HG02610 (cell line): ENCODE results near the gene ETDB.
"Not testable (repeated sequence)": the region's sequence is repeated elsewhere in the genome, so short reads cannot be mapped to it uniquely, and the experiment has no call there.

ENCODE experiments used
- ATAC-seq: cut with Tn5 transposase; IDR thresholded peaks from one replicate; pipeline ENCODE4 v1.9.1; 2021; ENCODE audit warnings: mild to moderate bottlenecking, moderate library complexity; ENCODE audit not compliant: unreplicated experiment

ETDB gene

DNA sequence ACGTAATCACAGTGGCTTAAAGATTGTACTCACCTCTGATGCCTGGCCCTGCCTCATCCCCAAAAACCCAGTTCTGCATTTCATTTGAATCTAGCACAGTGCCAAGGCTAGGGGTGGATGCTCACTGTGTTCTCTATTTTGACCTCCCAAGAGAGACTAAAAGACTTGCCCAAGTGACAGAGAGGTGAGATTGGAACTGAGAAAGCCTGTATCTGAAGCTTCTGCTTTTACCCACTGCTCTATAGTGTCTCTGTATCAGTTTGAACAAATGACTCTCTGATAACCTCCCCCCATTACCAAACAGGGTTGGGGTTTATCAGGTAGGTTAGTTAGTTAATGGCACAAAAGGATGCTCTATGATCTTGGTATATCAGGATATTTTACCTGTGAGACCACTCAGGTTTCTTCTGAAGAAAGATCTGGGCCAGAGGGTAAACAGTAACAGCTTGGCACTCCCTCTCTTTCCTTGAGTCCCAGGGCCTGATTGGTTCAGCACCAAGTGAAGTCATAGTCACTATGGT lies at the start of gene ETDB:
TSS of gene ETDB (minus strand) at position 471 of the 521 bp plus-strand sequence. CDS start 1,265 bp downstream, outside the sequence.
- ATAC-seq: not testable (repeated sequence)

DNA sequence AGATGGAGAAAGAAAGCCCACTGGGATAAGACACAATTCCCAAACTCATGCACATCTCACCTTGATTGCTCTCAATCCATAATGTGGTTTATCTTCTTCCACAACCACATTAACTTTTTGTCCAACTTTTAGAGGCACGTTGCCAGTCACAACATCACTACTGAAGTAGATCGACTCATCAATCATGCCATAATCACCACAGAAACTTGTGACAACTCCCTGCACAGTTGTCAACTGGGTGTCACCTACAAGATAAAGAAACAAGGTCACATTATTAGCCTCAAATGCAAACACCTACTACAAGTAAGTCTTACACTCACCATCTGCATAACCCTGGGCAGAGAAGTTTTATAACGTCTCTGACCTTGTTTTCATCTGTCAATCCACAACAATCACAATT lies 49.2 kb upstream of the ETDB start:
- ATAC-seq: not testable (repeated sequence)

DNA sequence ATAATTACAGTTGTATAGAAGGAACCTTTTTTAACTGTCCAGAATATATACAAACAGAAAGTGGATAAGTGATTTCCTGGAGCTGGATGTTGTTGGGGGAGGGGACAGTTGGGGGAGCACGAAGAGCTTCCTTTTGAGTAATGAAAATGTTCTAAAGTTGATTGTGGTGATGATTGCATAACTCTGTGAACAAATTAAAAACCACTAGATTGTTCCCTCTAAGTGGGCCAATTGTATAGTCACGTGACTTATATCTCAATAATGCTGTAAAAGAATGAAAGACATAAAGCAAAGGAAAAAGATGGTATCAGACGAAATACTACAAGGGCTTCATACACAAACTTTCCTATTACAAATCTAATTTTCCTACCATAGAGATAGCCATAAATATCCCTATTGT lies 48.2 kb upstream of the ETDB start:
- no peak for ATAC-seq

DNA sequence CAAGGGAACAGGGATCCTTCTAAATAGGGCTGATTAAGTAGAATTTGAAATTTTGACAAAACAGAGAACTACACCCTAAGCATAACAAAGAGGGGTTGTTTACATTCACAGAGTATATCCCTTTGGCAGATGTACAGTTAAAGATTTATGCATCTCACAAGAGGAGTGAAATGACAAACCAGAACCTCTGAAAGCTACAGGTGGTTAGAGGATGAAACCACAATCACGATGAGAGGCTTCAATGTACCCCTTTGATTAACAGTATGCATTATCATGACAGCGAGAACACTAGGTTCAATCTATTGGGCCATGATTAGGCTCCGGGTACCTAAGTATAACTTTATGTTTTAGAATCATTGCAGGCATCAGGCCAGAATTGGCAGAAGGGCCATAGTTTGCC lies 34.4 kb upstream of the ETDB start:
- not testable (repeated sequence) for ATAC-seq

DNA sequence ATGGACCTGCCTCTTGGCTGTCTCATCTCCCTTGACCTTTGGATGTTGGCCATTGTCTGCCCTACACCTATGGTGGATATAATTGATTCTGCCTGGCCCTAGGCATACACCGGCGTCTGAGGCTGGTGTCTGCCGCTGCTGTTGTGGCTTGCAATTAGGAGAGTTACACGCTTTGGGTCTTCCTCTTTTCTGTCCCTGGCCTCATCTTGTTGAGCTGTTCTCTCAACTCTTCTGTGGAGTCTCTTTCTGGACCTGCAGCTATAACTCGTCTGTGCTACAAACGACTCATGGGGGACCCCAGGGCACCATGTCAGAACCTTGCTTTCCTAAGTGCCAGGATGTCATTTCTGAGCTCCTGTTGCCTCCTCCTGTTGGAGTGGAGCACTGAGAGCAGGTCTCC lies 5.8 kb upstream of the ETDB start:
- ATAC-seq: not testable (repeated sequence)

DNA sequence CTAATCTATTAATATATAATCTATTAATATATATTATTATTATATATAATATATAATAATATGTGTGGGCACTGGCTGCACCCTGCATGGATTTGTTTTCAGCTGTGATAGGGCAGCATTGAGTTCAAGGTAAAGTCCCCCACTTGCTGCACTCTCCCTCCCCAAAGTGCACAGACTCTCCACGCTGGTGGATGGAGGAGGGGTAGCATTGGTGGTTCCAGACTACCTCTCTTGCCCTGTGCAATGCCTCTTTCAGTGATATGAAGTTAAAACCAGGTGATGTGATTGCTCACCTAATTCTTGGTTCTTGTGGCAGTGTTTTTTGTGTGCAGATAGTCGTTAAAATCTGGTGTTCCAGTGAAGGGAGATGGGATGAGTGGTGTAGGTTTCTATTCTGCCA lies 4.3 kb downstream of the ETDB start:
- ATAC-seq: not testable (repeated sequence)

DNA sequence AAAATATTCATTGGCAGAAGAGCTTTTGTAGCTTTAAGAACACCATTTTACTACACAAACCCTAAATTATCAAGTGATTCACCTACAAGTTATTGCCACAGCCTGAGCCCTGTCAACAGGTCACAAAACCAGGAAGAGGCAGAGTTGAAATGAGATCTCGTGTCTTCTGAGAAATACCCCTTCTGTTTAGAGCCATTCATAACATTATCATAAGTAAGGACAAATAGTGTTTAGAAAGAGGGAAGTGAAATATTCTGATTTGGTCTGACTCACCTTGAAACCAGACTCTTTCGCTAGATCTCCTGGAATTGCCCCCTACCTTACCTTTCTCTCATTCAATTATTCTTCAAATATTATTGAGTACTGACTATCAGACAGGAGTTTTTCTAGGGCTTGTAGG lies 5.9 kb downstream of the ETDB start:
- peak; percentile 99 for ATAC-seq

DNA sequence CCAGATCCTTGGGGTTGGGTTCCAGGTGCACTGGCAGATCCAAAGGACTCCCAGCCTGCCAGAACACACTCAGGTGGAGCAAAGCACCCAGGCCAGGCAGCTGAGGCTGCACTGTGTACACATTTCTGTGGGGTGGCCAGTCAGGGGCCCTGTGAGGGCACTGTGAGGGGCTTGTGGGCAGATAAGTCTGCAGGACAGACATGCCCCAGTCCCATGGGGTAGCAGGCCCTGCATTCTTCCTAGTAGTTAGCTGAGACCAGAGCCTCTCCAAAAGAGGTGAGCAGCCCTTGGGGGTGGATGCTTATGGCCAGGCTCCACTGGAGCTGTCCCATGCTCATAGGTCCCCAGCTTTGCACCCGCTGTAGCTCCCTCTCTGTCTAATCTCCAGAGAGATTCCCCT lies 7.6 kb downstream of the ETDB start:
- no peak for ATAC-seq

DNA sequence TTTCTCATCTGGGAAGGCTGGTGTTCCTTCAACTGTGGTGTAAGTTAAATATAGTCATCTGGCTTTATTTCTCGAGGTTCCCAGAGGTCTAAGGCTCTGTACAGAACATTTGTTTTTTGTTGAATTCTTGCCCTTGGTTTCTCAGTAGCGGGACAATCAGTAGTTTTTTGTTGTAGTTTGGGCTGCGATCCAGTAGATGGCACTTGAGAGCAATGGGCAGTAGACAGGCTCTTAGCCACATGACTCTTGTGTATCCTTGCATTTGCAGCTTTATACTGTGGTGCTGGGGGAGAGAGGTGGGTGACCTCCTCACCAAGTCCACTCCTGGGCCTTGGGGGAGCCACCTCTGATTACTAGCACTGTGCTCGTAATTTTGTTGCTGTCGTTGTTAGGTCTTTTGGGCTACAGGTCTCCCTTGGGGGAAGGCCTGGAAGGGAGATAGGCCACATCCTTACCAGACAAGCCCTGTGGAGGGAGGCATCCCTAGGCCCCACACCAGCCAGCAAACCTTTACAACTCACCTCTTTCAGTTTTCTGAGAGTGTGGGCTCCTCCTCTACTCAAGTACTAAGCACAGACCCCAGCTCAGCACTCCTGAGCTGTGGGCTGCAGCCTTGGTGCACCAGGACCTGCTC lies 8.1 kb downstream of the ETDB start:
- no peak for ATAC-seq

DNA sequence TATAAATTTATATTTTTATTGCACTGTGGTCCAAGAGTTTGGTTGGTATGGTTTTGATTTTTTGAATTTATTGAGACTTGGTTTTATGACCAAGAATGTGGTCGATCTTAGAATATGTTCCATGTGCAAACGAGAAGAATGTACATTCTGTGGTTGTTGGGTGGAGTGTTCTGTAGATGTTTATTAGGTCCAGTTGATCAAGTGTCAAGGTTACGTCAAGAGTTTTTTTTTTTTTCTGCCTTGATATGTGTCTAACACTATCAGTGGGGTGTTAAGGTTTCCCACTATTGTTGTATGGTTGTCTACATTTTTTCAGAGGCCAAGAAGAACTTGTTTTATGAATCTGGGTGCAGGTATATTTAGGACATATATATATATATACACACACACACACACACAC lies 10.8 kb downstream of the ETDB start:
- no peak for ATAC-seq

DNA sequence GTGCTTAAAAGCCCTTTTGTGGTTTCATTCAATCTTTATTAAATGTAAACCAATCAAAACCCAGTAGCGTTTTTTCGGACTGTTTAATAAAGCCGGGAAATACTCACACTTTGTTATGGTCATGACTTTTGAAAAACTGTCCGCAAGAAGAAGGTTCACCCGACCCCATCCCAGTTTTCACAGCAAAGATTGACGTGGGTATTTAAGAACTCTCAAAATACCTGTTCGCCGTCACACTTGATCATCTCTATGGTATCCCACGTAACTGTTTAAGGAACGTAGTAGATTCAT lies 20.9 kb downstream of the ETDB start:
- ATAC-seq: no peak

DNA sequence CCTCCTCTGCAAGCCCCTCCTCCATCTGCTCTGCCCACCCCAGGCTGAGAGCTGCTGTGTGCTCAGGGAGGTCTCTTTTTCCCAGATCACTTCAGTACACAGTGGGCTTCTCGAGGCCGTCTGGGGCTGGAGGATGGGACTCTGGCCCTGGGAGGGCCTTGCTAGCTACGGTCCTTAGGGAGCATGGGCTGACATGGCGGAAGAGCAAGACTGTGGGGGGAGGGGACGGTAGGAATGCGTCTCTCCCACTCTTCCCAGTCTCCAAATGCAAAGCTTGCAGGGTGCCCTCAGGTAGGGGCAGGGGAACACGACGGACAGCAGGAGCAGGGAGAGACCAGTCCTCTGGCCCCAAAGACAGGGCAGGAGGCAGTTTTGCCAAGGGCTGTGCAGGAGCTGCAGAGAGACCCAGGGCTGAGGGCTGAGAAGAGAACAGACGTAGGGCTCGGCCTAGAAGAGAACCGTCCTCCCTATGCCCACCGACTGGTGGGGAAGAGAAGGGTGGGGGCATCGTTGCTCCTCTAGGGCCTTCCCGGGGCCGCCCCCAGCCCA lies 23.1 kb downstream of the ETDB start:
- ATAC-seq: not testable (repeated sequence)

DNA sequence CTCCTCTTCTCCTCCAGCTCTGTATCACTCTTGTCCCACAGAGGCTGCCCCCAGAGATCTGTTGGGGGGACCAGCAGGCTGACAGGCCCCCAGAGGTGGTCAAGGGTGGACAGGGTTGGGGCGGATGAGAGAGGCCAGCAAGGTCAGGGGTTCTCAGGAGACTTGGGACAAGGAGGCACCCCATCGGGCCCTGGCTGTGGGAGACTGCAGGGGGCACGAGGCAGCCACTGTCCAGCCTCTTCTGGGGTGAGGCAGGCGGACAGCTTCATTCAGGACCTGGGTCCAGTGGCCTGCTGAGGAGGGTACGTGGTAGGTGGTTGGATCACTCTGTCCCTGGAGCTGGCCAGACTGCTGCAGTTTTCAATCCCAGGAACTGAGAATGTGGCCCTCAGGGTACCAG lies 24.6 kb downstream of the ETDB start:
- ATAC-seq: no peak

DNA sequence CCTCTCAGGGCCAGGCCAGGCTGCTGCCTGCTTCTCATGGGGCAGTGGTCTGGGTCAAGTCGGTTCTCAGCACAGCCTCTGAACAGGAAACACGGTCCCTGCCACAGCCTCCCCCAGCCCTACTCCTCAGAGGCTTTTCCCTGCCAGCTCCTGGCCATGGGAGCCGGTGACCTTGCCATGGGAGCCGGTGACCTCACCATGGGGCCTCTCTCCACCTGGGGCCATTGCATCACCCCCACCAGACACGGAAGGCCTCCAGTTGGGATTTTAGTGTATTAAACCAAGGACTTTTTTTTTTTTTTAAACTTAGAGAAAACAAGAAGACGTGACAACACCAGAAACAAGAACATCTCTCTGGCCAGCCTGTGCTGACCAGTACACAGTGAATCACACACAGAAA lies 25.6 kb downstream of the ETDB start:
- no peak for ATAC-seq

DNA sequence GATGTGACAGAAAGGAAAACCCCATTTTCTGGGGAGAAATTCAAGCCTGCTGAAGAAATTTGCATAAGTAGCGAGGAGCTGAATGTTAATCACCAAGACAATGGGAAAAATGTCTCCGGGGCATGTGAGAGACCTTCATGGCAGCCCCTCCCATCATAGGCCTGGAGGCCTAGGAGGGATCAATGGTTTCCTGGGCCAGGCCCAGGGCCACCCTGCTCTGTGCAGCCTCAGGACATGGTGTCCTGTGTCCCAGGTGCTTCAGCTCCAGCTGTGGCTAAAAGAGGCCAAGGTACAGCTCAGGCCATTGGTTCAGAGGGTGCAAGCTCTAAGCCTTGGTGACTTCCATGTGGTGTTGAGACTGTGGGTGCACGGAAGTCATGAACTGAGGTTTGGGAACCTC lies 31.2 kb downstream of the ETDB start:
- ATAC-seq: no peak

DNA sequence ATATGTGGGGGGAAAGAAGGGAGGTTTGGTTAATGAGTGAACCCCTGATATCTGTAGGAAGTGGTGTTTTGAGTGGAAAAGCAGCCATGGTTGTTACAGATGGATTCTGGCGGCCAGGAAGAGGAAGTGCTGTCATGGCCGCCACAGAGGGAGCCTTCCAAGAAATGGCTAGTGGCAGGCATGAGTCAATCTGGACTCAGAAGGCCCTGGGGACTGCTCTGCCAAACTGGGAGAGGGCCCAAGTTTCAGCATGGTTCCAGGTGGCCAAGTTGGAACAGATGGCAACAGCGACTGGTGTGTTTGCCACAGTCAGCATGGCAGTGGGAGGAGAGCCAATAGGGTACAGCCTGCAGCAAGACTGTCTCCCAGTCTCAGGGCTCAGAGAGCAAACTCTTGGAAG lies 32.5 kb downstream of the ETDB start:
- ATAC-seq: no peak

DNA sequence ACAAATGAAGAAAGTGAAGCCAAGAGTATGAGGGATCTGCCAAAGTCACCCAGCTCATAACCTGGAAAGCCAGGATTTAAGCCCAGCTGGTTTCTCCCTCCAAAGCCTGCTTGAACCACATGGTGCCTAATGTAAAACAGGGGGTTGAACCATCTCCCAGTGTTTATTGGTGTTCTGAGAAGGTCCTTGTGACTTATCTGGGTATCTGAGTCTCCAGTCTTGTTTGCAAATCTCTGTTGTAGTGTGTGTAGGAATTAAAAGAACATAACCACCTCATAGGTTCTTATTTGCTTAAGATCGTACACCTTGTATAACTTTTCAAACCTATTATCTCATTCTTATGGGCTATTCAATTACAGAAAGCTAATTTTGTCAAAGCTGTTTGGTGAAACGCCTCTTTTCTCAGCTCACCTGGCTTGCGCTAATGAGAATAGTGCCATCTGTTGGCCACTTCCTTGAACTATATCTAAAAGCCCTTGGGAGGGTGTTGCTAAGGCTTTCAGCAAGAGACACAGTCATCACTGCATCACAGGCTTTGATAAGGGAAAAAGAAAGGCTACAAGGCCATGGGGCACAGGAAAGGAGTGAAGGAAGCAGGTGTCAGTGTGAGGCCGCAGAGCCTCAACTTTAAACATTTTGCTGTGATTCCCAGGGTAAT lies 34.0 kb downstream of the ETDB start:
- peak; percentile 80 for ATAC-seq

DNA sequence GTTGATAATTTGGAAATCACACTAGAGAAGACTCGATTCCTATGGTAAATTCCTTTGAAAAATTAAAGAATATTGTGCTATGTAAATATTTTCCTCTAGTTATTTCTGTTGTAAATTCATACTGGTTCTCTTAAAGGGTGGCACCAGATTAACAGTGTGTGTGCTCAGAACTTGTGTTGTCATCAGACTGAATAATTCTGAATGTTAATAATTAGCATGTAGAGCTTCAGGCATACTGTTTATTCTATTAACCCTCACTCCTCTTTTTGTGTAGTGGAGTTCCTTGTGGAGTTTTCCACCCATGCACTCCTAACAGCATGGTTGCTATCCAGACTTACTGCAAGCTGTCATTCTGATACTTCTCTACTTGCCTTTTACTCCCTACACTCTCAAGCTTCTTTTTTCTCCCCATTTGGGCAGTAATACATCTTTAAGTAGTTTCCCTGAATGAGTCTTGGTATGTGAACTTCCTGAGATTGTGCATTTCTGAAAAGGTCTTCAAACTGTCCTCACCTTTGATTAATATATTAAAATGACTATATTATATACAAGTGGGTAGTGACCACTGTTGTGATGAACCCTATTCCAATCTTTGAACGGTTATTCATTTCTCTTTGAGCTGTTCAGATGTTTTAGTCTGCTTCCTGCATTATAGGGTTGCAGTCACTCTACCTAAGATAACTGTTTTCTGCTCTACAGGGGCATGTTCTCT lies 38.5 kb downstream of the ETDB start:
- ATAC-seq: no peak
